Measurements from ENCODE around the gene GPR171.

- TF ChIP-seq CTCF (conservative IDR thresholded peaks at IDR 0.05; ENCODE audit: low read depth, low read length) (no peak), EZH2 (IDR thresholded peaks at IDR 0.05; ENCODE audit: borderline replicate concordance, low read depth, low read length, poor library complexity, severe bottlenecking) (no peak)
Observed at GRCh38 chr3:151169262-151169947, 33.6 kb downstream of the GPR171 start.

Data from A673 (cell line).